Left lung (tissue), 10 donors: ENCODE results near the gene FOXD3. TPM values are rescaled to one million over a fixed set of nuclear protein-coding genes. Genes with fewer than 3 reads are reported as not detected.

ENCODE experiments used
- ATAC-seq: fragments of 200-7000 bp; cut with Tn5 transposase; one replicate; pipeline ENCODE4 v1.9.1; 2020; ENCODE audit warnings: moderate library complexity
- DNase-seq, 4 donors: peaks; one replicate each; pipeline ENCODE4 v3.0.0-alpha.2; 2013 to 2020
- H3K27ac ChIP-seq, 2 donors: fragments of 200-600 bp; sonication (generic) in 1 of 2; one replicate each; pipeline versions ENCODE4 v1.5.0 to v1.8.0; 2020 to 2021
- H3K27me3 ChIP-seq, 2 donors: fragments of 200-600 bp; sonication (generic) in 1 of 2; one replicate each; pipeline versions ENCODE4 v1.5.0 to v1.8.0; 2020 to 2021
- H3K36me3 ChIP-seq, 2 donors: fragments of 200-600 bp; sonication (generic) in 1 of 2; one replicate each; pipeline versions ENCODE4 v1.5.0 to v1.8.0; 2020 to 2021
- H3K4me1 ChIP-seq, 2 donors: fragments of 200-600 bp; one replicate each; pipeline ENCODE4 v1.8.0; 2021
- H3K4me3 ChIP-seq, 2 donors: fragments of 200-600 bp; sonication (generic) in 1 of 2; one replicate each; pipeline versions ENCODE4 v1.5.0 to v1.8.0; 2020 to 2021; ENCODE audit warnings: mild to moderate bottlenecking in 1 of 2
- H3K9me3 ChIP-seq, 2 donors: fragments of 200-600 bp; sonication (generic) in 1 of 2; one replicate each; pipeline versions ENCODE4 v1.5.0 to v1.8.0; 2020 to 2021
- CTCF ChIP-seq, 2 donors: fragments of 200-600 bp; sonication (generic) in 1 of 2; IDR thresholded peaks; one replicate each; pipeline versions ENCODE4 v1.5.0 to v1.8.0; 2021; ENCODE audit warnings: antibody characterized with exemption in 2 of 2
- intact Hi-C, 2 donors: fragments of 100-400 bp; cut with DNase I; formaldehyde crosslinking; loops; one replicate each; pipeline versions ENCODE4 v1.11.2 to v1.14.2; 2022
- polyA plus RNA-seq, 6 donors: library from polyadenylated mRNA; unstranded; fragments of 120-200 nt; gene quantifications; one replicate each; pipeline ENCODE4 v1.2.1, GENCODE V29; 2013; ENCODE audit not compliant: insufficient read length in 6 of 6
- total RNA-seq, 2 donors: library from RNA; stranded (reverse); fragmentation: NEBNext Ultra II Directional; extraction: Animal tissue kit (Norgen Biotek cat#: 25700); gene quantifications; one replicate each; pipeline ENCODE4 v1.2.1, GENCODE V29; 2021
- donor health status: DM: no; HTN: yes; CAD: no.
- donor health status: DM: no; HTN: no; CAD: no.

The FOXD3 gene
- total and polyA plus RNA-seq, 8 donors, result not detected

GRCh38 chr1:63325279-63325985, 3.1 kb downstream of the FOXD3 start:
- H3K27me3 ChIP-seq, result peaks cover 100% of the 10 kb centered on the region in 2 donors
- H3K9me3 ChIP-seq, result no peaks in the 10 kb centered on the region
- DNase-seq (no peak), ATAC-seq (no peak)
- peaks cover 11 to 40% of the 10 kb centered on the region in 2 donors for H3K4me1 ChIP-seq
- no peak overlapping the region for H3K4me3 ChIP-seq
- intact Hi-C loops, result no loop called here
- no peaks in the 10 kb centered on the region for H3K36me3 ChIP-seq
- H3K27ac ChIP-seq, result no peak overlapping the region
- TF ChIP-seq CTCF (IDR thresholded peaks at IDR 0.05), result no peak

GRCh38 chr1:63326106-63326472, 3.7 kb downstream of the FOXD3 start:
- no peak overlapping the region for H3K27ac ChIP-seq
- intact Hi-C loops, result no loop called here
- H3K9me3 ChIP-seq, result no peaks in the 10 kb centered on the region
- H3K27me3 ChIP-seq, result peaks cover 100% of the 10 kb centered on the region in 2 donors
- DNase-seq, result no peak
- no peak for TF ChIP-seq CTCF (IDR thresholded peaks at IDR 0.05)
- H3K4me1 ChIP-seq, result peaks cover 11 to 37% of the 10 kb centered on the region in 2 donors
- no peak for ATAC-seq
- H3K36me3 ChIP-seq, result no peaks in the 10 kb centered on the region
- H3K4me3 ChIP-seq, result no peak overlapping the region

GRCh38 chr1:63326473-63327380, 4.4 kb downstream of the FOXD3 start:
- Histone ChIP-seq H3K27ac (no peak overlapping the region), H3K27me3 (peaks cover 100% of the 10 kb centered on the region in 2 donors), H3K36me3 (no peaks in the 10 kb centered on the region), H3K4me3 (no peak overlapping the region), H3K9me3 (no peaks in the 10 kb centered on the region), H3K4me1 (peaks cover 8 to 35% of the 10 kb centered on the region in 2 donors)
- intact Hi-C loops, result no loop called here
- no peak for DNase-seq
- ATAC-seq, result no peak
- no peak for TF ChIP-seq CTCF (IDR thresholded peaks at IDR 0.05)

GRCh38 chr1:63327417-63328054, 5.2 kb downstream of the FOXD3 start:
- TF ChIP-seq CTCF (IDR thresholded peaks at IDR 0.05), result peak; percentile 64 to 80
- H3K27ac ChIP-seq, result no peak overlapping the region
- H3K9me3 ChIP-seq, result no peaks in the 10 kb centered on the region
- intact Hi-C loops, result no loop called here
- peak in 3 of 4 donors; percentile 64 to 88 (median 79) for DNase-seq
- ATAC-seq, result peak; percentile 93
- H3K4me1 ChIP-seq, result peaks cover 0 to 28% of the 10 kb centered on the region in 2 donors
- H3K4me3 ChIP-seq, result no peak overlapping the region
- H3K36me3 ChIP-seq, result no peaks in the 10 kb centered on the region
- peaks cover 99 to 100% of the 10 kb centered on the region in 2 donors for H3K27me3 ChIP-seq

GRCh38 chr1:63328122-63328521, 5.8 kb downstream of the FOXD3 start:
- Histone ChIP-seq H3K4me1 (peaks cover 0 to 22% of the 10 kb centered on the region in 2 donors), H3K27me3 (peaks cover 99 to 100% of the 10 kb centered on the region in 2 donors), H3K36me3 (no peaks in the 10 kb centered on the region), H3K4me3 (no peak overlapping the region), H3K27ac (no peak overlapping the region), H3K9me3 (no peaks in the 10 kb centered on the region)
- ATAC-seq (no peak), DNase-seq (no peak)
- intact Hi-C loops, result no loop called here
- TF ChIP-seq CTCF (IDR thresholded peaks at IDR 0.05), result no peak
